K562 treated with DMSO at 1 percent for 48 hours (cell line): Measurements from ENCODE around the gene POLN. TPM values are rescaled to one million over a fixed set of nuclear protein-coding genes. Genes with fewer than 3 reads are reported as not detected.

ENCODE experiments used
- total RNA-seq: library from RNA; unstranded; fragments of 300-600 nt; gene quantifications from 2 replicates; pipeline ENCODE4 v1.2.3, GENCODE V29; 2022; ENCODE audit warnings: low replicate concordance; ENCODE audit errors: extremely low read depth

POLN gene
- not detected in 2 replicates for total RNA-seq

DNA sequence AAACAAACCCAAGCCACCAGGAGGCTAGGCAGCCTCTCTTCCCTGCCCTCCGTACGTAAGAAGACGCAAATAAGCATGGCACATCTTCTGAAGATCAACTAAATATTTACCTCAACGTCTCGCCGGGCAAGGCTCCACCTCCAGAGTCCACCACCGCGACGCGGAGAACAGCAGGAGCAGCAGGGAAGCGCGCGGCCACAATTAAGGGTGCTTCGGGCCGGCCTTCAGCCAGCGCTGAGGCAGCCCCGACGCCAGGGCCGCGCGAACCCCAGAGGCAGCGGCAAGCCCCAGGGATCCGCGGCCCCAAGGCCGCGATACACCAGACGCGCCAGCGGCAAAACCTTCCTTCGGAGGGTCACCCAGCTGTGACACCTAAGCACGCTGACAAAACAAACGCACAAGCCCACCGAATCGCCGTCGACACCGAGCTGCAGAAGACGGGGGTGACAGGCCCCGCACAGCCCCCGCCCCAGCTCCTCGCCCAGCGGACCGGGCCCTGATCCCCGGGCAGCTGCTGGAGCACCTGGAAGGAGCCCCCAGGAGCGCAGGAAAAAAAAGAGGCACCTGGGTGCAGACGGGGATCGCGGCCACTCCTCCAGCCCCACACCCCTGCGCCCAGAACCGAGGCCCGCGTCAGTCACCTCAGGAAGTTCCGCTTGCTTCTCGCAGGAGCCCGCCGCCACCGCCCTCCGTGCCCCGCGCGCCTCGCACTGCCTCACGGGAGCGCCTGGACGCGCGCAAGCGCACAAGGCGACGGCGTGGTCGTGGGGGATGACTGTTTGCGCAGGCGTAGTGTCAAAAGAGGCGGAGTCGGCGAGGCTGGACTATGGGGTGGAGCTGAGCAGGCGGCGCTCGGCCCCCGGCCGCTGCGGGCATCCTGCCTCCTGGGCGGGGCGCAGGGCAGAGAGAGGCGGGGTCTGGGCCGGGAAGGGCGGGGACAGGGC lies at the start of gene POLN, which contains the start of gene HAUS3:
TSS of gene POLN (minus strand) at position 712 of the 944 bp plus-strand sequence. CDS start 12,890 bp downstream, outside the sequence.
TSS of gene HAUS3 (minus strand) at position 712 of the 944 bp plus-strand sequence. CDS start 1,175 bp downstream, outside the sequence.

DNA sequence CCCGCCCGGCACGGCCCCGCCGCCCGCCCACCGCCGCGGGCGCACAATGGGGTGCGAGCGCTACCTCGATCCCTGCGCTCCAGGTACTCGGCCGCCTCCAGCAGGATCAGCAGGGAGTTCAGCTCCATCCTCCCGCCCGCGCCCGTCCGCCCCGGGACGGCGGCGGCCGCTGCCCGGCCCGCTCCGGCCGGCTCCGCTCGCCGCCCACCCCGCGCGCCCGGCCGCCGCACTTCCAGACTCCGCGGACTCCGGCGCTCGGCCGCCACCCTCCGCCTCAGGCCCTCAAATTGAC lies 19.9 kb upstream of the POLN start, which contains the start of gene MXD4:
TSS of gene MXD4 (minus strand) at position 257 of the 292 bp plus-strand sequence. CDS start at position 128, 129 bp downstream.

DNA sequence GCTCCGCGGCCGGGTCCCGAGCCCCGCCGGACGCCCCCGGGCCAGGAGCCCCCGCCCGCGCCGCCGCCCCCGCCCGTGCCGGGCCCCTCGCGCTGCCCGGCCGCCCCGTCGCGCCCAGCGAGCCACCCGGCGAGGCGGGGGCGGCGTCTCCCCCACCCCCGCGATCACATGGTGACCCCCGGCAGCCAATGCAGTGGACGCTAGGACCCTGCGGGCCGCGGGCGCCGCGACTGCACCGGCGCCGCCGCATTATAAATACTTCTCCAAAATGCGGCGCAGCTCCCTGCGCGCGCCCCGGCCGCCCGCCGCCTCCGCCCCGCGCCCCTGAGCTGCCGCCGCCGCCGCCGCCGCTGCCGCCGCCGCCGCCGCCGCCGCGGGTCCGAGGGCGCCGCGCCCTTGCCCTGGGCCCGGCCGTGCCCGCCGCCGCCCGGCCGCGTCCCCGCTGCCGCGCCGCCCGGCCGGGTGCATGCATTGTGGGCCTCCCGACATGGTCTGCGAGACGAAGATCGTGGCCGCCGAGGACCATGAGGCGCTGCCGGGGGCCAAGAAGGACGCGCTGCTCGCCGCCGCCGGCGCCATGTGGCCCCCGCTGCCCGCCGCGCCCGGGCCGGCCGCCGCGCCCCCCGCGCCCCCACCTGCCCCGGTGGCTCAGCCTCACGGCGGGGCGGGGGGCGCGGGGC lies 182.7 kb downstream of the POLN start, which contains the start of gene NAT8L:
TSS of gene NAT8L (plus strand) at position 282 of the 680 bp plus-strand sequence. CDS start at position 467, 185 bp downstream.

Other genes starting within 250 kb of the POLN start
- not detected in 2 replicates for gene NELFA, start 233.1 kb downstream of the POLN start, total RNA-seq
- gene NAT8L, start 182.8 kb downstream of the POLN start, total RNA-seq, result not detected in 2 replicates
- gene HAUS3, start within 50 bp of the POLN start, total RNA-seq, result not detected in 2 replicates
- 119 TPM in 1 of 2 replicates, not detected in the other for gene MXD4, start 20.0 kb upstream of the POLN start, total RNA-seq
- gene ZFYVE28, start 176.5 kb upstream of the POLN start, total RNA-seq, result not detected in 2 replicates
- gene CFAP99, start 176.8 kb upstream of the POLN start, total RNA-seq, result not detected in 2 replicates
- gene RNF4, start 227.0 kb upstream of the POLN start, total RNA-seq, result not detected in 2 replicates